AG04450 (cell line): ENCODE results near the gene CLBA1. TPM values are rescaled to one million over a fixed set of nuclear protein-coding genes. Genes with fewer than 3 reads are reported as not detected.

Experiments used
- CTCF ChIA-PET: fragments of 300-600, 350-600 bp; formaldehyde crosslinking; extraction: SDS; loops from one replicate; lab custom pipeline; 2022; ENCODE audit warnings: antibody characterized with exemption, inconsistent platforms; lab: Charles Lee
- POLR2A ChIA-PET: fragments of 350-600 bp; formaldehyde crosslinking; extraction: SDS; loops from one replicate; lab custom pipeline; 2021; ENCODE audit warnings: antibody characterized with exemption, inconsistent platforms; lab: Yijun Ruan, JAX
- DNase-seq: peaks from one replicate; pipeline ENCODE4 v3.0.0-alpha.2; 2011; ENCODE audit warnings: low read depth, low spot score
- H3K27ac ChIP-seq: one replicate; pipeline ENCODE4 v1.5.1; 2012; ENCODE audit warnings: low read depth, low read length, control low read depth
- H3K27me3 ChIP-seq: one replicate; pipeline ENCODE4 v1.6.0; 2012; ENCODE audit warnings: low read length; ENCODE audit not compliant: control insufficient read depth, insufficient read depth
- H3K4me3 ChIP-seq: 2 replicates; pipeline ENCODE4 v1.5.1; 2011; ENCODE audit warnings: mild to moderate bottlenecking, low read depth, low read length, control low read depth
- H3K9me3 ChIP-seq: 2 replicates; pipeline ENCODE4 v1.5.1; 2012; ENCODE audit warnings: low read length; ENCODE audit not compliant: control insufficient read depth, insufficient read depth
- polyA plus RNA-seq: library from polyadenylated mRNA; depleted of rRNA; stranded (reverse); fragments of >200 nt; gene quantifications from 2 replicates; pipeline ENCODE4 v1.2.3, GENCODE V29; 2011
- TF ChIP-seq, protein P1 (sequence below): IDR thresholded peaks from 2 replicates; pipeline ENCODE4 v1.5.1; 2011; ENCODE audit warnings: low read depth, low read length, control low read depth, inconsistent platforms

Gene CLBA1
- polyA plus RNA-seq, 1 experiment = 4.6 TPM

DNA sequence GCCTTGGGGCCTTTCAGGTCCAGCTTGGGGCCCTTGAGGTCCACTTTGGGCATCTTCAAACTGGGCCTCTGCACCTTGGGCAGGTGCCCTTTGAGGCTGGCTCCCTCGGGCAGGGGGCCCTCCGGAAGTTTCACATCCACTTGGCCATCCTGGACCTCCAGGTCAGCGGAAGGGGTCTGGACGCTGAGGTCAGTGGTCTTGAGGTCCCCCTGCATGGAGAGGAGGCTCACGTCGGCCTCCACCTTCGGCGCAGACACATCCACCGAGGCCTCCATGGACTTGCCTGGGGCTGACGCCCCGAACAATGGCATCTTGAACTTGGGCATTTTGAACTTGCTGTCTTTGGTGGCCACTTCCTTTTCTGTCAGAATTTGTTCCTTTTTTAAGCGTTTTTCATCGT, 32.5 kb upstream of the CLBA1 start:
- TF ChIP-seq, protein P1, sequence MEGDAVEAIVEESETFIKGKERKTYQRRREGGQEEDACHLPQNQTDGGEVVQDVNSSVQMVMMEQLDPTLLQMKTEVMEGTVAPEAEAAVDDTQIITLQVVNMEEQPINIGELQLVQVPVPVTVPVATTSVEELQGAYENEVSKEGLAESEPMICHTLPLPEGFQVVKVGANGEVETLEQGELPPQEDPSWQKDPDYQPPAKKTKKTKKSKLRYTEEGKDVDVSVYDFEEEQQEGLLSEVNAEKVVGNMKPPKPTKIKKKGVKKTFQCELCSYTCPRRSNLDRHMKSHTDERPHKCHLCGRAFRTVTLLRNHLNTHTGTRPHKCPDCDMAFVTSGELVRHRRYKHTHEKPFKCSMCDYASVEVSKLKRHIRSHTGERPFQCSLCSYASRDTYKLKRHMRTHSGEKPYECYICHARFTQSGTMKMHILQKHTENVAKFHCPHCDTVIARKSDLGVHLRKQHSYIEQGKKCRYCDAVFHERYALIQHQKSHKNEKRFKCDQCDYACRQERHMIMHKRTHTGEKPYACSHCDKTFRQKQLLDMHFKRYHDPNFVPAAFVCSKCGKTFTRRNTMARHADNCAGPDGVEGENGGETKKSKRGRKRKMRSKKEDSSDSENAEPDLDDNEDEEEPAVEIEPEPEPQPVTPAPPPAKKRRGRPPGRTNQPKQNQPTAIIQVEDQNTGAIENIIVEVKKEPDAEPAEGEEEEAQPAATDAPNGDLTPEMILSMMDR = no peak
- no peak for DNase-seq
- ChIA-PET POLR2A (no interaction called here), CTCF (no interaction called here)
- H3K27ac ChIP-seq = no peak overlapping the region
- H3K4me3 ChIP-seq = no peak overlapping the region
- peaks cover 15% of the 10 kb centered on the region; the same call in 1 of the 2 replicates for H3K9me3 ChIP-seq
- no peaks in the 10 kb centered on the region for H3K27me3 ChIP-seq

DNA sequence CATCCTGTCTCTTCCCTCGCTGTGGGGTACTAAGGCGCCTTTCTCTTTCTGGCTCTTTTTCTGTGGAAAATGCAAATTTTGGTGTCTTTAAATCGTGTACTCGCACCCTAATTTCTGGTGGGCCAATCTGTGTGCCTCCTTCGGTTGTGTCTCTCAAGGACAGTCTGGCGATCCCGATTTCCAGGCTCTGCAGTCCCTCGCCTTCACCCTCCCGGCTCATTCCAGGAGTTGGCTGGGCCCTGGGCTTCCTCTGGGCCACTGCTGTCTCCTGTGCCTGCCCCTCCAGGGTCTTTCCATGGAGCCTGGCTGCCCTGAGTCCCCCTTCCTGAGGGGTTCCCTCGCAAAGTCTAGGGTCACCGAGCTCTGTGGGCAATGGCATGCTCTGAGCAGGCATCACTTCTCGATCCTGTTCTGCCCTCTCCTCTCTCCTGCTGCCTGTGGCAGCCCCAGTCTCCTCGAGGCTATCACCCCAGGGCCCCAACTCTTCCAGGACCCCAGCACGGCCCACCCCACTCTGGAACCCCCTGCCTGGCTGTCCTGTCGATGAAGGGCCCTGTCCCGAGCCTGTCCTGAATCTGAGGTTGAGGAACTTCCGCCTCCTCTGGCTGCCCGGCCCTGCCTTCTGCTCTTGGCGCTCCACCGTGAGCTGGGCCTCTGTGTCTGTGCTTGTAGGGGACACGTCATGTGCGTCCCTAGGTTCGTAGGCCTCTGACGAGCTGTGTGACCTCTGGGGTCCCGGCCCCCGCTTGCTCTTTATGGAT, 31.5 kb upstream of the CLBA1 start:
- TF ChIP-seq, protein P1 = no peak
- Histone ChIP-seq H3K27ac (no peak overlapping the region), H3K9me3 (peaks cover 15% of the 10 kb centered on the region; the same call in 1 of the 2 replicates), H3K4me3 (no peak overlapping the region), H3K27me3 (no peaks in the 10 kb centered on the region)
- ChIA-PET CTCF (no interaction called here), POLR2A (no interaction called here)
- no peak for DNase-seq

DNA sequence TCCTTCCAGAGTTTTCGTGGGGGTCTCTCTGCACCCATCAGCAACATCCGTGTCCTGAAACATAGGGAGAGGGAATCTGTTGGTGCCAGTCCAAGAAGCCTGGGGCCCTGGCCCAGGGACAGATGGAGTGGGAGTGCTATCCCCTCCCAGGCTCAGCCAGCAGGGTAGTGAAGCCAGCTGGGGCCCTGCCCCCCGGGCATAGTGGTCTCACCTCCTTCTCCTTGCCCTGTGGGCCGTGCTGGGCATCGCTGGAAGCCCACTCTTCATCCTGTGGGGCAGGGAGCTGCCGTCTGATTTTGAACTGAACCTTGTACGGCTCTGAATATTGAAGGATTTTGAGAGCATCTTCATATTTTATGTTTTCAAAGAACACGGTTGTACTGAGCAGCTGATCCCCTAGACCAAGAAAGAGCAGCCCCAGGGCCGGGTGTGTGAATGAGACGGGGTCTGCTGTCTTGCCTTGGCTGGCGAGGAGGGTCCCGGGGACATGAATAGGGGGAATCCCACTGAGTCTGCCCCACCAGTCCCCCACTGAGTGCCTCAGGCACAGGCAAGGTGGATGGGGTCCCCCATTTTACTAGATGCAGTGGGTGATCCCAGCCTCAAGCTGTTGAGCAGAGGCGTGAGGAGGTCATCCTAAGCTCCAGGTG, 30.7 kb upstream of the CLBA1 start:
- H3K27ac ChIP-seq = no peak overlapping the region
- H3K4me3 ChIP-seq = no peak overlapping the region
- H3K27me3 ChIP-seq = no peaks in the 10 kb centered on the region
- H3K9me3 ChIP-seq = peaks cover 9% of the 10 kb centered on the region; the same call in 1 of the 2 replicates
- POLR2A ChIA-PET = no interaction called here
- no peak for DNase-seq
- CTCF ChIA-PET = interaction anchor here (1.0 kb wide), 1 partner anchor 21 kb away, joined by 3 read pairs; no protein-coding TSS in a partner anchor
- TF ChIP-seq, protein P1 = no peak

DNA sequence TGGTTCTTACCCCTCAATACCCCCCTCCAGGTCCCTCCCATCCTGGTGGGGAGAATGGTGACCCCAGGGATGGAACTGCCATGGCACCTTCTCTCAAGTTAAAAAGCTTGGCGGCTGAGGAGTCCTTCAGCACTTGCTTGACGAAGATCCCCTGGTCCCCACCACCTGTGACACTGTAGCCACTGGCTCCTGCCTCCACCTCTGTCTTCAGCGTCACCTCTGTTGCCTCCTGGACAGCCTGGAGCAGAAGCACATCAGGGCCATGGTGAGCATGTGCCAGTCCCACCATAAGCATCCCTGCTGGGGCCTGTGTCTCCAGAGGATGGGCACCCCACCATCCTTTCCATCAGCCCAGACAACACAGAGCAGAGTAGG, 30.2 kb upstream of the CLBA1 start:
- ChIA-PET POLR2A (no interaction called here), CTCF (interaction anchor here (1.0 kb wide), 1 partner anchor 20 kb away, joined by 3 read pairs; no protein-coding TSS in a partner anchor)
- TF ChIP-seq, protein P1 = no peak
- no peak overlapping the region for H3K27ac ChIP-seq
- DNase-seq = no peak
- peaks cover 5% of the 10 kb centered on the region; the same call in 1 of the 2 replicates for H3K9me3 ChIP-seq
- no peaks in the 10 kb centered on the region for H3K27me3 ChIP-seq
- no peak overlapping the region for H3K4me3 ChIP-seq
